HCT116 (cell line): Measurements from ENCODE around the gene ELP6. TPM values are rescaled to one million over a fixed set of nuclear protein-coding genes. Genes with fewer than 3 reads are reported as not detected.

Source experiments
- ATAC-seq: fragments of 200-7000 bp; cut with Tn5 transposase; 2 replicates; pipeline ENCODE4 v1.9.1; 2020; ENCODE audit warnings: mild to moderate bottlenecking, moderate library complexity
- BruUV-seq: library from RNA; stranded (reverse); fragments of 400-500 nt; replicated peaks from 2 replicates; lab custom pipeline; 2021; lab: Mats Ljungman, UMichigan
- CTCF ChIA-PET: fragments of 300-600 bp; sonication (Branson Sonifier 250); formaldehyde crosslinking; loops from one replicate; lab custom pipeline; 2021; ENCODE audit warnings: antibody characterized with exemption; lab: Charles Lee
- POLR2A ChIA-PET: fragments of 300-600, 350-600 bp; sonication (Branson Sonifier 250); formaldehyde crosslinking; loops from one replicate; lab custom pipeline; 2021; ENCODE audit warnings: antibody characterized with exemption; lab: Charles Lee
- RAD21 ChIA-PET, 2 experiments: fragments of 300-600 bp; sonication (Branson Sonifier 250); formaldehyde crosslinking; loops; one replicate each; lab custom pipeline; 2023; ENCODE audit warnings: low total read pairs in 2 of 2; ENCODE audit not compliant: uncharacterized antibody in 2 of 2, unreplicated experiment in 2 of 2, low non-redundant PET in 1 of 2; lab: Charles Lee
- DNase-seq: peaks from one replicate; pipeline ENCODE4 v3.0.0-alpha.2; 2010; ENCODE audit warnings: low read depth, low spot score
- H2AFZ ChIP-seq: fragments of 200-600 bp; shearing (Covaris generic), sonication (generic); 2 replicates; pipeline ENCODE4 v1.6.1; 2017; ENCODE audit warnings: low read depth, mixed run types, mixed read lengths, antibody characterized with exemption, low read length; ENCODE audit not compliant: poor library complexity, severe bottlenecking
- H3K27ac ChIP-seq: 2 replicates; pipeline ENCODE4 v1.5.1; 2012; ENCODE audit warnings: low read depth, low read length
- H3K27me3 ChIP-seq: fragments of 200-600 bp; sonication (generic); 2 replicates; pipeline ENCODE4 v1.6.1; 2016; ENCODE audit warnings: mixed run types, low read length, mixed read lengths; ENCODE audit not compliant: insufficient read depth
- H3K36me3 ChIP-seq, 2 experiments: fragments of 200-500 bp in 1 of 2; fragments of 200-600 bp in 1 of 2; sonication (Bioruptor generic) in 1 of 2; sonication (generic) in 1 of 2; 2 replicates each; pipeline versions ENCODE4 v1.5.1 to v1.6.1; 2014 to 2016; ENCODE audit warnings: low read length in 2 of 2, inconsistent platforms in 1 of 2, mixed read lengths in 1 of 2, mixed run types in 1 of 2; ENCODE audit not compliant: insufficient read depth in 2 of 2, control insufficient read depth in 1 of 2
- H3K4me1 ChIP-seq, 2 experiments: fragments of 200-600 bp in 1 of 2; sonication (generic) in 1 of 2; 2 replicates each; pipeline versions ENCODE4 v1.5.1 to v1.6.1; 2012 to 2017; ENCODE audit warnings: low read length in 2 of 2, inconsistent platforms in 1 of 2, mild to moderate bottlenecking in 1 of 2, mixed read lengths in 1 of 2, mixed run types in 1 of 2, moderate library complexity in 1 of 2; ENCODE audit not compliant: insufficient read depth in 2 of 2, control insufficient read depth in 1 of 2
- H3K4me2 ChIP-seq: fragments of 200-600 bp; sonication (generic); 2 replicates; pipeline ENCODE4 v1.6.1; 2017; ENCODE audit warnings: mixed run types, low read length, mixed read lengths
- H3K4me3 ChIP-seq, 2 experiments: fragments of 200-600 bp in 1 of 2; sonication (generic) in 1 of 2; replicated peaks in 1 of 2; 2 replicates each; pipeline ENCODE4 v1.5.1; 2011 to 2016; ENCODE audit warnings: low read length in 2 of 2, control low read depth in 1 of 2, low read depth in 1 of 2, mild to moderate bottlenecking in 1 of 2, mixed read lengths in 1 of 2, mixed run types in 1 of 2
- H3K79me2 ChIP-seq: fragments of 200-600 bp; sonication (generic); 2 replicates; pipeline ENCODE4 v1.6.1; 2017; ENCODE audit warnings: mild to moderate bottlenecking, mixed run types, low read length, moderate library complexity, mixed read lengths; ENCODE audit not compliant: insufficient read depth
- H3K9ac ChIP-seq: fragments of 200-600 bp; sonication (generic); 2 replicates; pipeline ENCODE4 v1.6.1; 2016; ENCODE audit warnings: low read length, mixed read lengths
- H3K9me2 ChIP-seq: fragments of 200-600 bp; sonication (generic), shearing (Covaris generic); 2 replicates; pipeline ENCODE4 v1.6.1; 2017; ENCODE audit warnings: mixed run types, mild to moderate bottlenecking, moderate library complexity; ENCODE audit not compliant: insufficient read depth
- H3K9me3 ChIP-seq, 2 experiments: fragments of 200-500 bp in 1 of 2; fragments of 200-600 bp in 1 of 2; sonication (Bioruptor generic) in 1 of 2; sonication (generic) in 1 of 2; 2 replicates each; pipeline ENCODE4 v1.6.1; 2014 to 2017; ENCODE audit warnings: low read length in 2 of 2, mixed read lengths in 2 of 2, inconsistent platforms in 1 of 2, low read depth in 1 of 2, mild to moderate bottlenecking in 1 of 2, mixed run types in 1 of 2, moderate library complexity in 1 of 2; ENCODE audit not compliant: control insufficient read depth in 1 of 2, insufficient read depth in 1 of 2
- H4K20me1 ChIP-seq: fragments of 200-600 bp; sonication (generic), shearing (Covaris generic); 2 replicates; pipeline ENCODE4 v1.6.1; 2017; ENCODE audit warnings: mixed run types, mild to moderate bottlenecking, moderate library complexity; ENCODE audit not compliant: insufficient read depth
- CBX3 ChIP-seq: IDR thresholded peaks from 2 replicates; pipeline ENCODE4 v1.6.1; 2012; ENCODE audit warnings: low read depth
- EZH2phosphoT487 ChIP-seq: fragments of 200-600 bp; IDR thresholded peaks from 2 replicates; pipeline ENCODE4 v1.6.1; 2018; ENCODE audit warnings: antibody characterized with exemption, borderline replicate concordance
- FOSL1 ChIP-seq: IDR thresholded peaks from 2 replicates; pipeline ENCODE4 v1.6.1; 2012; ENCODE audit warnings: low read depth
- POLR2A ChIP-seq: IDR thresholded peaks from 2 replicates; pipeline ENCODE4 v1.7.0; 2011; ENCODE audit warnings: borderline replicate concordance; ENCODE audit not compliant: insufficient read depth, insufficient read length; ENCODE audit errors: extremely low read depth
- intact Hi-C: fragments of 100-400 bp; cut with micrococcal nuclease; formaldehyde crosslinking; loops from 2 replicates; pipeline ENCODE4 v1.10.0; 2022
- total RNA-seq: library from RNA; stranded (reverse); gene quantifications from one replicate; pipeline ENCODE4 v1.2.1, GENCODE V29; 2021; ENCODE audit not compliant: unreplicated experiment
- TF ChIP-seq, protein P1 (sequence below): IDR thresholded peaks from 2 replicates; pipeline ENCODE4 v1.6.1; 2012

ELP6 gene
- total RNA-seq, 1 experiment from 2014 or later, result 38.8 TPM

DNA sequence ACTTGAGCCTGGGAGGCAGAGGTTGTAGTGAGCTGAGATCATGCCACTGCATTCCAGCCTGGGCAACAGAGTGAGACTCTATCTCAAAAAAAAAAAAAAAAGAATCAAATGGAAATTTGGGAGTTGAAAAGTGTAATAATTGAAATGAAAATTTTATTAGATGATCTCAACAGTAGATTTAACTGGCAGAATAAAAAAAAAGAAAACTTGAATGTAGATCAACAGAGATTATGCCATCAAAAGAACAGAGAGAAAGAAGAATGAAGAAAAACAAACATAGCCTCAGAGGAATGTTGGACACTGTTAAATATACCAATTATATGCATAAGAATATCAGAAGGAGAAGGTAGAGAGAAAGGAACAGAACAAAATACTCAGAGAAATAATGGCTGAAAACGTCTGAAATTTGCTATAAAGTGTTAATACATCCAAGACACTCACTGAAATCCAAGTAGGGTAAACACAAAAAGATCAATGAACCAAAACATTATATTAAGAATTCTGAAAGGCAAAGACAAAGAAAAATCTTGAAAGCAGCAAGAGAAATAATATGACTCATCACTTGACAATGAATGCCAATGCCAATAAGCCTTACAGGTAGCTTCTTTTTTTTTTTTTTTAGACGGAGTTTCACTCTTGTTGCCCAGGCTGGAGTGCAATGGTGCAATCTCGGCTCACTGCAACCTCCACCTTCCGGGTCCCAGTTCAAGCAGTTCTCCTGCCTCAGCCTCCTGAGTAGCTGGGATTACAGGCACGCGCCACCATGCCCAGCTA is 14.6 kb upstream of the ELP6 start:
- Histone ChIP-seq H3K4me3 (no peak overlapping the region), H3K27me3 (no peaks in the 10 kb centered on the region), H3K4me2 (peak overlapping the region; percentile 29; the same call in 1 of the 2 replicates), H3K9me3 (no peaks in the 10 kb centered on the region), H3K4me1 (peaks cover 12 to 18% of the 10 kb centered on the region in 2 experiments; a peak in 3 of 4 replicates), H3K36me3 (no peaks in the 10 kb centered on the region), H3K9ac (no peak overlapping the region), H3K79me2 (no peaks in the 10 kb centered on the region), H3K9me2 (no peaks in the 10 kb centered on the region), H3K27ac (no peak overlapping the region; the same call in 1 of the 2 replicates), H2AFZ (peak overlapping the region; percentile 62), H4K20me1 (no peaks in the 10 kb centered on the region)
- DNase-seq, result no peak
- 0 out of 2 replicates have a peak, but pooled peaks have one; percentile 41 for ATAC-seq
- BruUV-seq, result no TSS peak
- ChIA-PET CTCF (no interaction called here), POLR2A (interaction anchor here (0.7 kb wide), 2 partner anchors 15 to 305 kb away, joined by 3 to 4 read pairs; no protein-coding TSS in a partner anchor), RAD21 (no interaction called here)
- intact Hi-C loops, result no loop called here
- TF ChIP-seq POLR2A, result no peak
- peak; percentile 35; the same call in 1 of the 2 replicates for TF ChIP-seq FOSL1

GRCh38 chr3:47525617-47526016 is 12.1 kb upstream of the ELP6 start:
- Histone ChIP-seq H3K4me1 (peaks cover 14 to 27% of the 10 kb centered on the region in 2 experiments), H3K36me3 (no peaks in the 10 kb centered on the region), H4K20me1 (no peaks in the 10 kb centered on the region), H3K4me3 (no peak overlapping the region), H3K79me2 (no peaks in the 10 kb centered on the region), H3K27me3 (no peaks in the 10 kb centered on the region), H3K4me2 (no peak overlapping the region), H3K9me2 (no peaks in the 10 kb centered on the region), H3K27ac (no peak overlapping the region), H3K9me3 (no peaks in the 10 kb centered on the region), H3K9ac (no peak overlapping the region), H2AFZ (no peak overlapping the region)
- ChIA-PET RAD21 (no interaction called here), POLR2A (no interaction called here), CTCF (no interaction called here)
- TF ChIP-seq CBX3 (no peak), EZH2phosphoT487 (no peak)
- TF ChIP-seq, protein P1, sequence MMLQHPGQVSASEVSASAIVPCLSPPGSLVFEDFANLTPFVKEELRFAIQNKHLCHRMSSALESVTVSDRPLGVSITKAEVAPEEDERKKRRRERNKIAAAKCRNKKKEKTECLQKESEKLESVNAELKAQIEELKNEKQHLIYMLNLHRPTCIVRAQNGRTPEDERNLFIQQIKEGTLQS, result no peak
- ATAC-seq (no peak), DNase-seq (no peak)
- intact Hi-C loops, result no loop called here
- no TSS peak for BruUV-seq
